Neural progenitor cell (in vitro differentiated cells): Measurements from ENCODE around the gene PDCD1.

Source experiments
- EZH2 ChIP-seq: fragments of 200-600 bp; sonication (generic); IDR thresholded peaks from 2 replicates; pipeline ENCODE4 v1.6.1; 2017; ENCODE audit warnings: antibody characterized with exemption, mild to moderate bottlenecking, moderate library complexity
- EZH2phosphoT487 ChIP-seq: fragments of 200-600 bp; sonication (generic); IDR thresholded peaks from 2 replicates; pipeline ENCODE4 v1.6.1; 2017; ENCODE audit warnings: antibody characterized with exemption
- TF ChIP-seq, protein P1 (sequence below): fragments of 200-600 bp; sonication (generic); IDR thresholded peaks from 2 replicates; pipeline ENCODE4 v1.5.1; 2017; ENCODE audit warnings: antibody characterized with exemption, mild to moderate bottlenecking

DNA sequence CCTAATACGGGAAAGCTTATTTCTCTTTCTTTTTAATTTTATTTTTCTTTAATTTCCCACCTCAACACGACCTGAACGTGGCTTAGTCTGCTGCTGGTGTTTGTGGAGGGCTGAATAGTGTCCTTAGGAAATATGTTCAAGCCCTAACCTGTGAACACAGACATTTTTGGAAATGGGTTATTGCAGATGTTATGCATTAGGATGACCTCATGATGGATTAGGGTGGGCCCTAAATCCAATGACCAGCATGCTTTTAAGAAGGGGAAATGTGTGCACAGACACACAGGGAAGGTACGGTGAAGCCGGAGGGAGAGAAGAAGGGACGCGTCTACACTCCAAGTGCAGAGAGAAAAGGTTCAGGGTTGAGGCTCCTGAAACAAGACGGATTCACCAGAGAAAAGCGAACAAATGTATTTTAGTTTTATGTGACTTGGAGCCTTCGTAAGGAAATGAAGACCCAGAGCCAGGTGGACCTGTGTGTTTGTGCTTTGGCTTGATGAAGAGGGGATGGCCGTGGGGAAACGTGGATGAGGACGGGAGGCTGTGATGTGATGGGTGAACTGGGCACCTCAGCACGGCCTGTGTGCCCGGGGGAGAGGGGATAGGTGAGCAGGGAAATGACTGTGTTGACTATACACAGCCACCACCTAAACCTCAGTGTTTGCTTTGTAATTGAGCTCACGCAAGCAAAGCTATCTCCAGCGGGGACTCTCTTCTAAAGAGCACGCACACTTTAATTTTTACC, 48.3 kb upstream of the PDCD1 start:
- TF ChIP-seq, protein P1, sequence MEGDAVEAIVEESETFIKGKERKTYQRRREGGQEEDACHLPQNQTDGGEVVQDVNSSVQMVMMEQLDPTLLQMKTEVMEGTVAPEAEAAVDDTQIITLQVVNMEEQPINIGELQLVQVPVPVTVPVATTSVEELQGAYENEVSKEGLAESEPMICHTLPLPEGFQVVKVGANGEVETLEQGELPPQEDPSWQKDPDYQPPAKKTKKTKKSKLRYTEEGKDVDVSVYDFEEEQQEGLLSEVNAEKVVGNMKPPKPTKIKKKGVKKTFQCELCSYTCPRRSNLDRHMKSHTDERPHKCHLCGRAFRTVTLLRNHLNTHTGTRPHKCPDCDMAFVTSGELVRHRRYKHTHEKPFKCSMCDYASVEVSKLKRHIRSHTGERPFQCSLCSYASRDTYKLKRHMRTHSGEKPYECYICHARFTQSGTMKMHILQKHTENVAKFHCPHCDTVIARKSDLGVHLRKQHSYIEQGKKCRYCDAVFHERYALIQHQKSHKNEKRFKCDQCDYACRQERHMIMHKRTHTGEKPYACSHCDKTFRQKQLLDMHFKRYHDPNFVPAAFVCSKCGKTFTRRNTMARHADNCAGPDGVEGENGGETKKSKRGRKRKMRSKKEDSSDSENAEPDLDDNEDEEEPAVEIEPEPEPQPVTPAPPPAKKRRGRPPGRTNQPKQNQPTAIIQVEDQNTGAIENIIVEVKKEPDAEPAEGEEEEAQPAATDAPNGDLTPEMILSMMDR, result no peak
- TF ChIP-seq EZH2 (no peak), EZH2phosphoT487 (no peak)
